Ovary (tissue), 3 donors: ENCODE data around the gene DOCK10.

Experiments
- CTCF ChIP-seq, 3 donors: fragments of 450-650 bp in 2 of 3; fragments of 200-600 bp in 1 of 3; IDR thresholded peaks; one replicate each; pipeline versions ENCODE4 v1.5.1 to v1.8.0; 2016 to 2022; ENCODE audit warnings: antibody characterized with exemption in 3 of 3, mild to moderate bottlenecking in 1 of 3
- EP300 ChIP-seq: sonication (generic); formaldehyde crosslinking; IDR thresholded peaks from one replicate; pipeline ENCODE4 v1.6.1; 2017; ENCODE audit warnings: antibody characterized with exemption
- POLR2A ChIP-seq: fragments of 450-650 bp; IDR thresholded peaks from one replicate; pipeline ENCODE4 v1.6.1; 2017; ENCODE audit warnings: antibody characterized with exemption, mild to moderate bottlenecking, moderate library complexity
- donor health status: DM: no; HTN: no; CAD: no.

DNA sequence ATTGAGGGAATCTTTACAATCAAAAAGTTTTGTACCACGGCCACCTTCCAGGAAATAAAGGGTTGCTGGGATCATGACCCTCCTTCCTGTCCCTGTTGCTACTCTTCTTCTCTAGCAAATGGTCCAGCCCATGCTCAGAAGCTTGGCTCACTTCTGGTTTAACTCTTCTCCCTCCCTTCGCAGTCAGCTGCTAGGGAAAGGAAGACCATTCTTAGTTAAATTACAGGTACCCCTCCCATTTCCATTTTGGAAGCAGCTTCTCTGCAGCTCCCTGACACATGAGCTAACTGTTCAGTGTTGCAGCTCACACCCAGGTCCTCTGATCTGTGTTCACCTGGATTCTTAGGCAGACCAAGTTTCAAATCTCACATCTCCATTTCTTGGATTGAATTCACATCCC lies 100.3 kb downstream of the DOCK10 start:
- TF ChIP-seq CTCF (IDR thresholded peaks at IDR 0.05), result no peak
- no peak for TF ChIP-seq POLR2A
- TF ChIP-seq EP300, result no peak
